Activated CD4-positive, alpha-beta T cell treated with anti-CD3 and anti-CD28 coated beads, Interleukin-2, amount 50 U/mL, for 48 hours (primary cell): ENCODE results near the gene SGSM1.

Experiments
- DNase-seq, 2 experiments: peaks; one replicate each; pipeline ENCODE4 v3.0.0-alpha.2; 2020

SGSM1 gene

DNA sequence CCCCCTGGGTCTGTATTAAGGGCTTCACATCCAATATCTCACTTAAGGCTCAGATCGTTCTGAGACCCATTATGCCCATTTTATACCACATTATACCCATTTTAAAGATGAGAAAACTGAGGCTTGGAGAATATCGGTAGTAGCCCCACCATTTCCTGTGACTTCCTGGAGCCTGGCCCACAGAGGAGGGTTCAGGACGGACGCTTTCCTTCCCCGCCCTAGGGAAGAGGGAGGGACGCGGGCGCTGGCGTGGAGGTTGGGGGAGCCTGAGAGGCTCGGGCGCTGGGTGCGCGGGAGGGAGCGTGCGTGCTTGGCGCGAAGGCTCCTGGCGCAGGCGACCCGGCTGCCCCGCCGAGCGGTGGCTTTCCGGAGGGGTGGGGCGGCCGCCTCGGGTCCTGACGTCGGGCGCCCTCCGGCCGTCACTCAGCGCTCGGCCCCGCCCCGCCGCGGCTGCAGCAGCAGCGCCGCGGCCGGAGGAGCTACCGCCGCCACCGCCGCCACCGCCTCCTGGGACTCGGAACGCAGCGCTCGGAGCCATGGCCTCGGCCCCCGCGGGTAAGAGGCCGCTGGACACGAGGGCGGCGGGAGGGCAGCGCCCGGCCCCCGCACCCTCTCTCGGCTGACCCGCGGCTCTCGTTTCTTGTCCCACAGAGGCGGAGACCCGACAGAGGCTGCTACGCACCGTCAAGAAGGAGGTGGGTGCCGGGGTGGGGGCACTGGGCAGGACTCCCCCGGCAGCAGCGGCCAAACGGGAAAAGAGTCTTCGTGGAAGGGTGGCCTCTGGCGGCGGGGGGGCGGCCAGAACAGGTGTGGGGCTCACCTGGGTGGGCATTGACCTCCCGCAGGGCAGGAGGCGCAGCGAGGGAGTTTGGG, at the start of gene SGSM1:
Gene SGSM1 (plus strand): TSS at position 422 of the 873 bp plus-strand sequence. CDS start 115 bp downstream, at position 537.
- DNase-seq = peak; percentile 78 to 80

DNA sequence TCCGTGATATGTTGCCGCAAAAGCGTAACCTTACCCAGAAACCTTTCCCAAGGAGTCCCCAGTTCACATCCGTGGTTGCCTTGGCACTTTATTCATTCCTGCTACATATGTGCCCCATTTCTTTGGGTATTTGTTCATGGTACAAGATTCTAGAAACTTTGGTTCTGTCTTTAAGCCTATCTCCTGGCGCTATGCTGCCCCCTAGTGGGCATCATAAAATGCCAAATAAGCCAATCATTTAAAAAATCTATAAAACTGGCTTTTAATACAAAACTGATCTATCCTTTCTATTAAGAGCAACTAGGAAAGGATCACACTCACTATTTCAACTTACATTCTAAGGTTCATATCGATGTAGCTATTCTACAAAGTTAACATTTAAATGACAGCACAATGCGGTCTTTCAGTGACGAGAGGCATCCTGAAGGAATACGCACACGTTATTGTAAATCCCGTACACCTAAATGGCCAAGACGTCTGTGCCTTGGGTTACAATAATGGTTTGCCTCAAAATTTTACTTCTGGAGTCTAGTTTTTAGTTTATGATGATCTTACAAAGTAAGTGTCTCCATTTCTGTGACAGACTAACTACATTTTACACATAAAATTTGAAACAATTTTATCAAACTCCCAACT, 47.7 kb upstream of the SGSM1 start:
- peak; percentile 56 to 68 for DNase-seq

GRCh38 chr22:24759765-24760164, 46.2 kb upstream of the SGSM1 start:
- no peak for DNase-seq

- no peak for DNase-seq
Measured at GRCh38 chr22:24760708-24761306, 45.2 kb upstream of the SGSM1 start.

- no peak for DNase-seq
Measured at GRCh38 chr22:24761888-24762675, 43.9 kb upstream of the SGSM1 start.

DNA sequence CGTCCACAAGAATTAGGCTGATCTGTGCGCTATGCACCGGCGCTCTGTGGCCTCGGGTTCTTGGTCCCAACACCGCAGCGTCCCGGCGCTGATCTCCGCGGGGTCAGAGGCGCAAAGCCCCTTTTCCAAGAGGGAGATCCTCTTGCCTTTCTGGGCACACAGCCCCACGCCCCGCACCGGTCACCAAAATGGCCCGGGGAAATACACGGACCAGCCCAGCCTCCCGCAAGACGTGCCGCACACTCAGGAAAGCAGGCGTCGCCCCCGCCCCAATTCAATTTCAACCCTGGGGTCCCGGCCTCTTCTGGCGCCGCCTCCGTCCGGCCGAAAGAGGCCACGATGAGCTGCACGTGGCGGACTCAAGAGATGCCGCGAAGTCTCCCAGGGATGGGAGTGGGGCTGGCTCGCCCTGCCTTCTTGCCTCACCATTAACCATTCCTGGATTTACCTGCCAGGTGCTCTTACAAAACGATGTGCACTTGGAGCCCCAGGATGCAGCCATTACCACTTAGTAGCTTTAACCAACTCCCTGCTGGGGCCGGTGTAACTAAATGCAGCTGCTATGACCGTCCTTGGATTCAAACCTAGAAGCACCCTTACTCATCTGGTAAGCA, 42.0 kb upstream of the SGSM1 start:
- no peak for DNase-seq

GRCh38 chr22:24765166-24765565, 40.8 kb upstream of the SGSM1 start:
- no peak for DNase-seq

GRCh38 chr22:24768537-24769374, 37.3 kb upstream of the SGSM1 start:
- peak; percentile 53 to 61 for DNase-seq

DNA sequence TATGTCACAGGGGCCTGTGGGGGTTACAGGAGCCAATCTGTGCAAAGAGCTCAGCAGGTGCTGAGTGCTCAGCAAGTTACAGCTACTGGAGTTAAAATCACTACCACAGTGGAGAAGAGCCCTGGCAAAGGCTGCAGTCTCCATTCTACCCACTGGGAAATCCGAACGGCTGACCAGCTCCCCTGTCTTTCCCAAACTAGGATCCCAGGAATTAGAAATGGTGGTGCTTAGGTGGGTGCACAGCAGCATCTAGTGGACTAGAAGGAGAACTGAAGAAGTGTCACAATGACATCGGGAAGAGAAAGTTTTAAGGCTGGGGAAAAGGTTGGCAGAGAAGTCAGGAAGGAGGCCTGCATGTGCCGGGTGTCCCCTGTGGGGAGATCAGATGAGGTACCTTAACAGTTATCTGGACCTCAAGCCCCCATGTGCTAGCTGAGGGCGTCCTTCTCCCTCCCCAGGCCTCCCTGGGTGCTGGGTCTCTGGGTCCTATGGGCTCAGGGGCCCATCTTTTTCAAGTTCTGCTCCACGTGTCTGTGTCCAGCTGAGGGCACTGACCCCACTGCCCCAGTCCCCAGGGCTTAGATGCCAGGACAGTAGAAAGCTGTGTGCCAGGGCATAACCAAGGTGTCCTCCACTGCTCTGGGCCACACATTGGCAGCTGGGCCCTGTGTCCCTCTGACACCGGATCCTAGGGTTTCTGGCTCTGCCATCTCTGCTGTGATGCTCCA, 33.4 kb upstream of the SGSM1 start:
- no peak for DNase-seq

- no peak for DNase-seq
Measured at GRCh38 chr22:24775769-24776492, 30.1 kb upstream of the SGSM1 start.

GRCh38 chr22:24776525-24776924, 29.5 kb upstream of the SGSM1 start:
- DNase-seq = no peak

GRCh38 chr22:24789516-24789915, 16.5 kb upstream of the SGSM1 start:
- no peak for DNase-seq

DNA sequence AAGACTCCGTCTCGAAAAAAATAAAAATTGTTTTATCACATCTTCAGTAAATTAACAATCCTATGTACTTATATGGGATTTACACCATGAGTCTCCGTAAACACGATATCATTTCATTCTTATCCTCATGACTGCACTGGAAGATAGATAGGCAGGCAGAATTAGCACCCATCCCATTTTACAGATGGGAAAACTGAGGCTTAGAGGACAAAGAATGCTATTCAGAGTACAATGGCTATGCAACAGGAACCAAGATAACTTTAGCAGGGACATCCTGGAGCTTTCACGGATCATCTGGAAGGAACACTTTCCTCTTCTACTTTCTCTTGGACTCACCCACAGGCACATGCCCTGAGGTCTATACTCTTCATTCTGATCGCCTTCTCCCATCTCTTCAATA, 14.6 kb upstream of the SGSM1 start:
- DNase-seq = no peak

- no peak for DNase-seq
Measured at GRCh38 chr22:24796056-24796455, 10.0 kb upstream of the SGSM1 start.

GRCh38 chr22:24796860-24797259, 9.2 kb upstream of the SGSM1 start:
- no peak for DNase-seq

DNA sequence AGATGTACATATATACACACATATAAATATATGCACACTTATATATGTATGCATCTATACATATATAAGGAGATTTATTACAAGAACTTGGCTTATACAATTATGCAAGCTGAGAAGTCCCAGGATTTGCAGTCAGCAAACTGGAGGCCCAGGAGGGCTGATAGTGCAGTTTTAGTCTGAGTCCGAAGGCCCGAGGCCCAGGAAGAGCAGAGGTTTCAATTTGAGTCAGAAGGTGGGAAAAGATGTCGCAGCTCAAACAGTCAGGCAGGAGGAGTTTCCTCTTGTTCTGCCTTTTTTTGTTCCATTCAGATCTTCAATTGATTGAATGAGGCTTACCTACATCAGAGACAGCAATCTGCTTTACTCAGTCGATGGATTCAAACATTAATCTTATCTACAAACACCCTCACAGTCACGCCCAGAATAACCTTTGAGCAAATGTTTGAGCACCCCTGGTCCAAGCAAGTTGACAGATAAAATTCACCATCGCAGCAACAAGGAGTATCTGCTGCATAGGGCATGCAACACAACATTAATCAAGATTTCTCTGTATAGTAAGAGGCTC, 4.0 kb upstream of the SGSM1 start:
- peak; percentile 25 to 47 for DNase-seq

- DNase-seq = peak; percentile 72 to 74
Measured at GRCh38 chr22:24803064-24803542, 2.9 kb upstream of the SGSM1 start.

- no peak for DNase-seq
Measured at GRCh38 chr22:24806663-24807001, 621 bp downstream of the SGSM1 start.

GRCh38 chr22:24807284-24807950, 1.4 kb downstream of the SGSM1 start:
- DNase-seq = no peak
